Activated CD4-positive, CD25-positive, alpha-beta regulatory T cell treated with anti-CD3 and anti-CD28 coated beads, Interleukin-2, amount 50 U/mL, for 24 hours (primary cell): Measurements from ENCODE around the gene MOSMO.
"Not testable (repeated sequence)": the region's sequence is repeated elsewhere in the genome, so short reads cannot be mapped to it uniquely, and the experiment has no call there.

Experiments
- ATAC-seq, 2 donors: fragments of 150-1000 bp; cut with Tn5 transposase; one replicate each; pipeline ENCODE4 v1.10.0; 2021; ENCODE audit warnings: mild to moderate bottlenecking in 1 of 2, moderate library complexity in 1 of 2

Gene MOSMO

DNA sequence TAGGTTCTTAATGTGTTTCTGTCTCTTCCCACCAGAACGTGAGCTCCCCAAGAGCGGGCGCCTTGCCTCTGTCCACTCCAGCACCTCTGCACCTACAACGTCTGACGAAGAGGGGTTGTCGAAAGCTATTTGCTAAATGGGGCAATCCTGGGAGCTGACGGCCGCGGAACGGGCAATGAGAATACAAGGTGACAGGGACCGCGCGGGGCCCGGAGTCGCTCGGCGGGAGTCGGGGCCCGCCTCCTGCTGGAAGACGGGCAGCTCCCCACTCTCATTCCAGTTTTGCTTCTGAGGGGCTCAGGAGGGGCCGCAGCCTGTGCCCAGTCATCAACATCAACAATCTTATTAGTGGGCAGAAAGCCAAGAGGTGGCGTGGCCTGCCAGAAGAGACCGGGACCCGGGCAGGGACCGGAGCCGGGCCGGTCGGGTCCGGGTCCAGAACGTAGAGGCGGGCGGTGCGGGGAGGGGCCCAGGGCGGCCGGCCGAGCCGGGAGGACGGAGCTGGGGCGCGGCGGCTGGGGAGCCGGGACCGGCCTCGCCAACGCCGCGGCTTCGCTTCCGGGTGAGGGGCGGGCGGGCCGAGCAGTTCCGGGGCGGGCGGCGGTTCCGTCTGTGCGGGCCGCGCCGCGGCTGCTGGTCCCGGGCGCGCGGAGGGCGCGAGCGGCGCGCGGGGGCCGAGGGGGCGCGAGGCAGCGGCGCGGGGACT lies at the start of gene MOSMO:
Gene MOSMO, plus strand, starts transcription at position 603 of the 706 bp plus-strand sequence. CDS start 191 bp downstream, outside the sequence.
- peak; percentile 92 to 95 for ATAC-seq

DNA sequence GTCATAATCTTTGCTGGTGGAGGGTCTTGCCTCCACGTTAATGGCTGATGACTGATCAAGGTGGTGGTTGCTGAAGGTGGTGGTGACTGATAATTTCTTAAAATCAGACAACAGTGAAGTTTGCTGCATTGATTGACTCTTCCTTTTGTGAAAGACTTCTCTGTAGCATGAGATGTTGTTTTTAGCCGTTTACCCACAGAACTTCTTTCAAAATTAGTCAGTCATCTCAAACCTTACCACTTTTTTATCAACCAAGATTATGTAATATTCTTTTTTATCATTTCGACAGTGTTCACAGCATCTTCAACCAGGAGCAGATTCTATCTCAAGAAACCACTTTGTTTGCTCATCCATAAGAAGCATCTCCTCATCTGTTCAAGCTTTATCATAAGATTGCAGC lies 48.9 kb upstream of the MOSMO start:
- ATAC-seq, result peak; percentile 80 to 83

DNA sequence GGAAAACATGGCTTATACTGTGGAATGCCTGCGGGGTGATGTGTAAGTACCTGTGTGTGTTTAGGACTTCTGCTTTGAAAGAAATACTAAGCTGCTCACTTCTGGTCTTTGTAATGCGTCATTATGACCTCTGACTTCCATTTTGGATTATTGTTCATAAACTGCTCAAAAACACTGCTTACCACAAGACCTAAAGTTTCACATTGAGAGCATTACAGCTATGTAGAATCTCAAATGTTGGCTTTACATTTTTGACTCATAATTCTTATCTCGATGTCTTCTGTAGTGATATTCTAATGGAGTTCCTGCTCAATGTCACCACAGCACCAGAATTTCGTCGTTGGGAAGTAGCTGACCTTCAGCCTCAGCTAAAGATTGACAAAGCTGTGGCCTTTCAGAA lies 45.4 kb upstream of the MOSMO start:
- peak in 1 of 2 donors; percentile 63 for ATAC-seq

DNA sequence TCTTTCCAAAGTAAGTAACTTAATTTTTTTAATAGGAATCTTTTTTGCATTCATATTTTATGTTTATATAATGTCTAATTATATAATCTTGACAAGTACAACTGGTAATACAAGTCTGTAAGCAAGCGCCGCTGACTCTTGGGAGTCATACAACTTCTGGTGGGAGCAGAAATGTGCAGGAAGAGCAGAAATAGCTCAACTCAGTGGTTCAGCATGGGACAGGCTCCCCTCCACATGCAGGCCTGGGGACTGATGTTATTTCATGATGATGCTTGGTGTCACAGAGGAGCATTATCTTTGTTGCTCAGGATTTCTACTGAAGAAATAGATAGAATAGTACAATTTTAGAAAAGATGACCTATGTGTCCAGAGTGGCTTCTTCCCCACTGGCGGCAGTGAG lies 44.0 kb upstream of the MOSMO start:
- ATAC-seq, result no peak

DNA sequence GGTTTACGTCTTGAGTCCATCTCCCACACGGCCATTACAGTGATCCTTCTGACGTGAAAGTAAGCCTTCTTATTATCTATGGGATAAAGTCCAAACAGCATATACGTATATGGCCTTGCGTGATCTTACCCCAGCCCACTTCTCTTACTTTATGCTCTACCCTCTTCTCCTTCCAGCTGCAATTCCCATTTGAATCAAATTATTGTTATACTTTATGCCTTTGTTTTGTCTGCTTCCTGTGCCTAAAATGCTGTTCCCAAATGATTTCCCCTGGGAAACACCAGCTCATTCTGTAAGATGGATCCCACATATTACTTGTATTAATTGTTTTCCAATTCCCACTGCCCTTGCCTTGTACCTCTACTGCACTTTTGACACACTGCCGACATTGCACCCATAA lies 43.6 kb upstream of the MOSMO start:
- ATAC-seq, result no peak

DNA sequence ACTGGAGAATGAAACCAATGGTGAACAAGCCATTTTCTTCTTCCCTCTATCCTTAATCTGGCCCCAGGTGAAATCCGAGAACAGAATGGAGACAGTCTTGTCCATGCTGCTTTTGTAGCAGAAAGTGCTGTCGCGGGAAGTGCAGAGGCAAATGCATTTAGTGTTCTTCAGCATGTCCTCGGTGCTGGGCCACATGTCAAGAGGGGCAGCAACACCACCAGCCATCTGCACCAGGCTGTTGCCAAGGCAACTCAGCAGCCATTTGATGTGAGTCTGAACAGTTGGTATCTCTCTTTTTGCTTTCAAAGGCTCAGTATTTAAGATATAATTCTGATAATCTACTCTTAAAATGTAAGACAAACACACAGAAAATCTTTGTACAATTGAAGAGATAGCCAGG lies 36.1 kb upstream of the MOSMO start:
- no peak for ATAC-seq

DNA sequence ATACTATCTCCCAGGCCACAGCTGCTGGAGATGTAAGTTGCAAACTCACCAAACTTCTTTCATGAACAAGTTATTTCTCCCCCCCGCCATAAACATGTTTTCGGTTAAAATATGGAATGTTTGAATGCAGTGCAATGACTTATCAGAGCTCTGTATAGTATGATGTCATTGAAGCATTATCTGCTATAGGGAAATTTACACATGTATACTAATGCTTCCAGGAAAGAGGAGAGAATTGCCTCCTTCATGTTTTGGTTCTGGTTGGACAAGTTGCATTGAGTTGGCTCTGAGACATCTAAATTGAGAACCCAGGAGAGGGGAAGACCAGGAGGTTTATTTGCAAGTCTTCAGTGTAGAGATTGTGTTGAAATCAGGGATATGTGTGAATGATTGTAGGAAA lies 34.0 kb upstream of the MOSMO start:
- ATAC-seq, result no peak

DNA sequence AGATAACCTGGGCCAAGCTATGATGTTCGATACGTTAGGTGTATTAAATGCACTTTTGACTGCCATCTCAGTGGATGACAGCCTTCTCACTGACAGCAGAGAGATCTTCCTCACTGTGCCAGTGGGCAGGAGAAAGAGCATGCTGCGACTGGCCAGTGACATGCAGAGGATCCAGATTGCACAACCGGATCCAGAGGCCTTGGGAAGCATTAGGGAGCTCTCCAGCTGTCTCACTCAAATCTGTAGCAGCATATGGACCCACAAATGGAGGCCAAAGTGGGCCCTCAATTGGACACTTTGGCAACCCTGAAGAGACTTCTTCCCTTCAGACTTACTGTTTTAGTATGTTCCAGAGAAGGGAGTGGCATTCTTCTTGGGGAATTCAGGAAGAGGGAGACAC lies 27.9 kb upstream of the MOSMO start:
- no peak for ATAC-seq

DNA sequence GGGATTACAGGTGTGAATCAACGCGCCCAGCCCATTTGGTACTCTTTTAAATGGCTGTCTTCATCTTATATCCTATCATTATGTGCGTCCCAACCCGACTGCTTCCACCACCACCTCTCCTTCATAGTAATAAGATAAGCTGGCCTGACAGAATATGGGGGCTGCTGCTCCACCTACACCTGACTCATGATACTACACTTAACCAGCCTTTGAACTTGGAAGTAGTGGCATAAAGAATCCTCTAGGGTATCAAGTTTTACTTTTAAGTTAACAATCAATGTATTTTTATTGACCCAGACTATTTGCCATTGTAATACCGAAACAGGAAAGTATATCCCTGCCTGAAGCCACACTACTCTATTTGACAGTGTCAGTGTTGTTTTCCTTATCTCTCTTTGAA lies 25.8 kb upstream of the MOSMO start:
- no peak for ATAC-seq

DNA sequence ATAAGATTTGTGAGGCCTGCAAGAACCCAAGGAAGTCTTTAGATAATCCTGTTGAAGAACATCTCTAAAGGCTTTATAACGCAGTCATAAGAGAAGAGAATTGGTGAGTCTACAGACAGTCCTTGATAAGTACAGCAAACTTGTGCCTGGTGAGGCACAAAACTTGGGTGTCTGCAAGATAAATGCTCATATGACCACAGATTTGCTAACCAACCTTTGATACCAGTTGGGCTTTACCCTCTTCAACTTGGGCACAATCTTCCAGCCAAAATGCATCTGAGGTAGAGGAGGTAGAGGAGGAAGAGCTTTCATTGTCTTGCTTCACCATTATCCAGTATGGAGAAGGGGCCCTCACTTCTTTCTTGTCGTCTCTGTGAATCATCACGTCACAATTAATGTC lies 23.8 kb upstream of the MOSMO start:
- ATAC-seq, result no peak

DNA sequence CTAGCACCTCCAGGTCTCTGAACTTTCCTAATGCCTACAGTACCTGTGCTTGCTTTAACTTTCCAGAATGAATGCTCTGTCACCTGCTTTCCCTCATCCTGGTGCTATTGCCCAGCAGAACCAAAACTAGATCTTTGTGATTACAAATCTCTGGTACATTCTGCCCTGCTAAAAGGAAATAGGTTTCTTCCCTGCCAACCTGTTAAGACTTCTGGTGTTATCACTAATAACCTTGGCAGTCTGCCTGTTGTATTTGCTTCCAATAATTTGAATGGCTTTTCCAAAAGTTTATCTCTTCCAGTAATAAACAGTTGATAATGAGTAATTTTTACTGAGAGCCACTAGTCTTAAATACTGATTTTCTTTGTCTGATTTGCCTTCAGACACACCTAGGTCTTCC lies 22.4 kb upstream of the MOSMO start:
- no peak for ATAC-seq

DNA sequence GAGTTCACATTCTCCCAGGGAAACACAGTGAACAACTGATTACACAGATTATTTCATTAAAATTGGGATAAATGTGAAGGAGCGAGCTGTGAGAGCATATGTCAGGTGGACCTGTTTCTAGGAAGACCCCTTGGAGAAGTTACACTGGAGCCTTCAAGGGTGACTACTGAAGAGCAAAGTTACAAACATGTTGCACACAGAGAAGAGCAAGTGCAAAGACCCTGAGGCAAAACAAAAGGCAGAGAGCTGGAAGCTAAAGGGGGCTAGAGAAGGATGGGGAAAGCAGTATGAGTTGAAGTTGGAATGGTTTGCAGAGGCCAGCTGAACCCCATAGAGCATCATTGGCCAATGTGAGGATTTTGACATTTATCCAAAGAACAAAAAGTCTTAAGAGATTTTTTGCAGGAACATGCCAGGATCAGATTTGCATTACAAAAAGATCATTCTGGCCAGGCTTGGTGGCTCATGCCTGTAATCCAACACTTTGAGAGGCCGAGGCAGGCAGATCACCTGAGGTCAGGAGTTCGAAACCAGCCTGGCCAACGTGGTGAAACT lies 21.1 kb upstream of the MOSMO start:
- ATAC-seq, result no peak

DNA sequence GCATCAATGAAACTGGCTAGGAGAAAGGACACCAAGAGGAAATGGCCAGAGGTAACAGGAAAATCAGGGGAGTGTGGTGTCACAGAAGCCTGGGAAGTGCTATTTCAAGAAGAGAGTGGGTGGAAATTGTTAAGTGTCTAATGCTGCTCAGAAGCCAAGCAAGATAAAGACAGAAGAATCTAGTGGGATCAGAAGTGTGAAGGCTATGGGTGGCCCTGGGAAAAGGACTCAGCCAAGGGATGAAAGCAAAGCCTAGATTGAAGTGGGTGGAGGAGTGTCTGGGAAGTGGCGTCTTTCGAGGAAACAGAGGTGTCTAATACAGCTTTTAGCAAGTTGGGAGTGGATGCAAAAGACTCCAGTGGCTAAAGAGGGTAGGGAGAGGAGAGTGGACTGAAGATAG lies 20.4 kb upstream of the MOSMO start:
- ATAC-seq, result no peak

DNA sequence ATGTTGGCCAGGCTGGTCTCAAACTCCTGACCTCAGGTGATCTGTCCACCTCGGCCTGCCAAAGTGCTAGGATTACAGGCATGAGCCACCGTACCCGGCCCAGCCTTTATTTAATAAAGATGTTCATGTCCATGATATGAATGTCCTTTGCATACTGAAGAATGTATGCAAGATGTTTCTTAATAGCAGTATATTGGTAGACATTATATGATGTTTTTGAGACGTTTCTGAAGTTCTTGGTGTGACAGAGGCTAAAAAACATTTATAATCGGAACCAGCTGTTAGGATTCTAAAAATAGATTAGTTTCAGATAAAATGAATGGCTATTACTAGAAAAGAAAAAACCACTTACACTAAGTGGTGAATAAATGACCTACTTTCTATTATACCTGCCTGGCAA lies 18.8 kb upstream of the MOSMO start:
- no peak for ATAC-seq

DNA sequence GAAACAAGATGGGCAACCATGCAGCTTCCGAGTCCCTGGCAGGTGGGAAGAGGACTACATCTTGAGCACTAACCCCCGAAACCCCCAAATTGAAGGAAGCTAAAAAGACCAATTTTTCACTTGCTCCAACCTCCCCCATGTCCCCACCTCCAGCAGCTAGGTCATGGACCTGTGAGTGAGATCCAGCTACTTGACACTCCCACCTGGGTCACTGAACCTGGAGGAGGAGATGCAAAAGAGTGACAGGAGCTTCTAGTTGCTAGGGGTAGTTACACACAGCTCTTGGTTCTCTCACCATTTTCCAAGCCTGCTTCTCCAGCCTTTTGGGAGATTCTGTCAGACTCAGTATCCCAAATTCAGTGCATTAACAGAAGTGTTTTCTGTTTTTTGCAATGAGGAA lies 18.2 kb upstream of the MOSMO start:
- no peak for ATAC-seq

DNA sequence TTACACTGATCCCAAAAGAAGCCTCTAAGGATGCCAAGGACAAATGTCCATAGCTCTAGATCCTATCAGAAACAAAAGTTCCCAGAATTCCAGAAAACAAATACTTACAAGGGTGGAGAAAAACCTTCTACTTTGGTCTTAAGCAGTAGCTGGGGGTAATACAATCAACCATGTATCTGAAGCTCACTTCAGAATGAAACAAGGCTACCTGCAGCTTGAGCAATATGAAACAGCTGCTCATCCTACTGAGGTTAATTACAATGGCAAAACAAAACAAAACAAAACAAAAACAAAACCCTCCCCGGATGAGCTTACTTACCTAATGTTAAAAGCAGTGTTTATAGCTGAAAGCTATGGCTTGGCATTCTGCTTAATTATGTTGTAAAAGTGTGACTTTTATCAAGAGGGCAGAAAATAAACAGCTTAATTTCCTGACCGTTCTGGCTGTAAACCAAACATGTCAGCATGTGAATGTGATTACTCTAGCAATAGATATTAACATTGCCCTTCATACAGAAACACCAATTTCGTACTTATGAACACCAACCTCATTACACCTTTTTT lies 17.4 kb upstream of the MOSMO start:
- ATAC-seq, result no peak

DNA sequence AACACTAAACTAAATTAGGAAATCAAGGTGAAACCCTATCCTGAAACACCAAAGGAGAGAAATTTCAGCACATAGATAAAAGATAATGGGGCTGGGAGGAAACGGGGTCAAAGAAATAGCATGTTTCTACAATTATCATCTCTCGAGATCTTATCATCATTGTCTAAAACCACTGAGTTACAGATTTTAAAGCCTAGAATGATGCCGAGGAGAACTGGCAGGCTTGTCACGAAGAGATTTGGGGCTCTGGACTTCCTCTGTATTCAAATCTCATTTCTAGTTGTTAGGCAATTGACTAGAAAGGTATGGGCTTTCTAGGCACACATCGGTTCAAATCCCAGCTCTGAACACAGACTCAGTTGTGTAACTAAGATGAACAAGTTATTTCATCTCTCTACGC lies 16.3 kb upstream of the MOSMO start:
- no peak for ATAC-seq

DNA sequence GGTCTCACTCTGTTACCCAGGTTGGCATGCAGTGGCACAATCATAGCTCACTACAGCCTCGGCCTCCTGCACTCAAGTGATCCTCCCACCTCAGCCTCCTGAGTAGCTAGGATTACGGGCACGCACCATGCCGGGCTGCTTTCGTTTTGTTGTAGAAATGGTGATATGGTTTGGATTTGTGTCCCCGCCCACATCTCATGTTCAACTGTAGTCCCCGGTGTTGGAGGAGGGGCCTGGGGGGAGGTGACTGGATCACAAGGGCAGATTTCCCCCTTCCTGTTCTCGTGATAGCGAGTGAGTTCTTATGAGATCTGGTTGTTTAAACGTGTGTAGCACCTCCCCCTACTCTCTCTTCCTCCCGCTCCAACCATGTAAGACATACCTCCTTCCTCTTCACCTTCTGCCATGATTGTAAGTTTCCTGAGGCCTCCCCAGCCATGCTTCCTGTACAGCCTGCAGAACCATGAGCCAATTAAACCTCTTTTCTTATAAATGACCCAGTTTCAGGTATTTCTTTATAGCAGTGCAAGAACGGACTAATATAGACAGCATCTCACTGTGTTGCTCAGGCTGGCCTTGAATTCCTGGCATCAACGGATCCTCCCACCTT lies 12.9 kb upstream of the MOSMO start:
- ATAC-seq, result no peak

DNA sequence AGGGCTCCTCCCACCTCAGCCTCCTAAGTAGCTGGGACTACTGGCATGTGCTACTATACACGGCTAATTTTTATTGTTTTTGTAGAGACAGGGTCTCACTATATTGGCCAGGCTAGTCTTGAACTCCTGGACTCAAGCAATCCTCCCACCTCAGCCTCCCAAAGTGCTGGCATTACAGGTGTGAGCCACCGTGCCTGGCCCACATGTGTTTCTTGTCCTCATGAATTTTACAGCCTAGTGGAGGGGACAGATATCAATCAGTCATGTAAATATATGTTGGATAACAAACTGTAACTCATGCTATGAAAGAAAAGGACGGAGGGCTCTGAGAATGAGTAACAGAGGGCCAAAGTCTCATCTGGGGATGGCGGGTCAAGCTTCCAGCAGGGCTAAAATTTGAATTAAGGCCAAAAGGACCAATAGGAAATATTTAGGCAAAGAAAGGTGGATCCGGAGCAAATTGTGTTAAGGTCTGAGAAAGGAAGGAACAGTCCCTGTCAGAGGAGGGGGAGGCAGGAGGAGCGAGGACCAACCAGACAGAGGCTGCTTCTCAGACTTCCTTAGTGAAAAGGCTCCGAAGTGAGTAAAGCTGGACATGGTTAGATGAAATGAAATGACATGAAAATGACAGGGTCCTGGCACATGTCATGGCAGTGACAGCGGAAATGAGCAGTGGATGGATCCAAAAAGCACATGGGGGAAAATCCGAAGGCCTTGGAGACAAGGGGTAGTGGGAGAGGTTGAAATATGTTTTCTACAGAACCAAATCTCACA lies 10.8 kb upstream of the MOSMO start:
- no peak for ATAC-seq

DNA sequence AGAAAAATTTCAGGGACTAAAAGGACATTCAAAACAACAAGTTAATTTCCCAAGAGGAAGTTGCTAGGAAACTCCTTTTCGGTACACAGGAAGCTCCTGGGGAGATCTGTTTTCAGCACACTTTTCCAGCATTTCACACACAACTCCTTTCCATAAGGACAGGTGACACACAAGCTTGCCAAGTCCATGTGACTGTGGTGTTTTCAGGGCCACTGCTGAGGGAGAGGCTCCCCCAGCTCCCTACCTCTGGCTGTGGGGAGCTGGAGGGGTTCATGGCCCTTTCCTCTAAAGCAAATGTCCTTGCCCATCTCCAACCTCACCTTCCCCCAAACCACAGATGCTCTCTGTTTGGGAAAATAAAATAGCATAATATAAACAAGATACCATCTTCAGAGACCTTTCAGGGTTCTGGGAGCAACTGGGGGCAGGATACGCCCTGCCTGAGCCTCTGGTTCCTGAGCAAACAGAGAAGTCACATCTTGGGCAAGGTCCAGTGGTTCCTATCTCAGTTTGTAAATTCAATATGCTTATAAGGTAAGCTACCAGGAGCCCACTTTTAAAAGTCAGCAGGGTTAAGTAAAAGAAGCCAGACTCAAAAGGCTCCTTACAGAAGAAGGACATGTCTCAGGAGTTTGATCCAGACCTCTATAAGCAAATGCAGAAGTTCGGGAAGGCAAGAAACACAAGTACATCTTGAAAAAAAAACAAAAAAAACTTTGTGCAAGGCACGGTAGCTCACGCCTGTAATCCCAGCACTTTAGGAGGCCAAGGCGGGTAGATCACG lies 10.0 kb upstream of the MOSMO start:
- no peak for ATAC-seq

DNA sequence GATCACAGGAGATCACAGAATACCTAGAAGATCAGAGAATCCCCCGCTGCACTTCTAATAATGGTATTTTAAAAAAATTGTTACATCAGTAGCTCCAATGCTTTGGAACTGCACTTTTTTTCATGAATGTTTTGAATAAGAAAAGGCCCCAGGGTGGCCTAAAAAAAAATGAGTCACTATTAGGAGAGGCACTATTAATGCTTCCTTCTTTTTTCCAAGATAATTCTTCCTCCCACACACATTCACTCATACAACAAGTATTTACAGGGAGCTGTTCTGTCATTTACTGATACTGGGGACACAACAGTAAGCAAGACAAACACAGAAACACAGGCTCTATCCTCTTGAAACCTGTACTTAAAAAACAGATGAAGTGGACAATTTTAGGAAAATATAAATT lies 6.3 kb upstream of the MOSMO start:
- no peak for ATAC-seq

DNA sequence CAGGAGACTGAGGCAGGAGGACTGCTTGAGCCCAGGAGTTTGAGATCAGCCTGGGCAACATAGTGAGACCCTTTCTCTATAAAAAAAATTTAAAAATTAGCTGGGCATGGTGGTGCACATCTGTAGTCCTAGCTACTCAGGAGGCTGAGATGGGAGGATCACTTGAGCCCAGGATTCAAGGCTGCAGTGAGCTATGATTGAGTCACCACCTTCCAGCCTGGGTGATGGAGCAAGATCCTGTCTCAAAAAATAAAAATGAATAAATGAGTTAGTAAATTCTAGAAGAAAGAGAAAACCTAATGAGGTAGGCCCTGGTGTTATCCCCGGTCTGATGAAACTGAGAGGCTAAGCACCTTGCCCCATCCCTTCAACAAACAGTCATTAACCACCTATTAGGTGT lies 5.9 kb upstream of the MOSMO start:
- not testable (repeated sequence) for ATAC-seq

DNA sequence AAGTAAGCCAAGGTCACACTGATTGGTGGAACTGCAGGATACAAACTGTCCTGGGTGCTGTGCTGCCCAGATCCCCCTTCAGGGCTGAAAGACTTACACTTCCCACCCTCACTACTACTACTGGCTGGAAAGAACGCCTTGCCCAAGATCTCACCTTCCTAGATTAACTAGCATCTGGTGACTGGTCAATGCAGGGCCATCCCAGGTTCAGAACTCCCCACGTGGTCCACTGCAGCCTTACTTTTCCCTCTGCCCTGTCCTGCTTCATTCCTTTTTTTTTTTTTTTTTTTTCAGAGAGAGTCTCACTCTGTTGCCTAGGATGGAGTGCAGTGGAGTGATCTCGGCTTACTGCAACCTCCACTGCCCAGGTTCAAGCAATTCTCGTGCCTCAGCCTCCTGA lies 4.7 kb upstream of the MOSMO start:
- no peak for ATAC-seq
